Measurements from ENCODE around the gene OR13J1. TPM values are rescaled to one million over a fixed set of nuclear protein-coding genes. Genes with fewer than 3 reads are reported as not detected.

OR13J1 gene
- total RNA-seq, 1 experiment from 2014 or later, result not detected

- POLR2A ChIA-PET, result interaction anchor here (0.5 kb wide), 1 partner anchor 137 kb away, joined by 7 read pairs; no protein-coding TSS in a partner anchor
- no peaks in the 10 kb centered on the region for H3K27me3 ChIP-seq (ENCODE audit: control insufficient read depth, insufficient read depth, low read length)
- H3K4me3 ChIP-seq (ENCODE audit: low read depth in 2 of 2, low read length in 2 of 2), result no peak overlapping the region
- no peaks in the 10 kb centered on the region for H3K36me3 ChIP-seq (ENCODE audit: control insufficient read depth, insufficient read depth, low read length)
- DNase-seq (ENCODE audit: low read depth, low spot score) (no peak), ATAC-seq (no peak)
- H3K9me3 ChIP-seq (ENCODE audit: control insufficient read depth, insufficient read depth, low read depth, low read length), result no peaks in the 10 kb centered on the region
- TF ChIP-seq POLR2AphosphoS5 (IDR thresholded peaks at IDR 0.05; ENCODE audit: low read depth, low read length) (no peak), SIN3A (IDR thresholded peaks at IDR 0.05; ENCODE audit: borderline replicate concordance, insufficient read depth, low read depth, low read length) (no peak), REST (IDR thresholded peaks at IDR 0.05; ENCODE audit: insufficient read depth in 1 of 2, low read depth in 2 of 2, low read length in 1 of 2) (no peak), TCF7L2 (IDR thresholded peaks at IDR 0.05; ENCODE audit: low read depth, low read length) (no peak), CTCF (IDR thresholded peaks at IDR 0.05) (no peak)
- intact Hi-C loops (cut with micrococcal nuclease; ENCODE audit: unreplicated experiment) (no loop called here), in situ Hi-C loops (cut with HindIII; ENCODE audit: low pct_unique_long_range_greater_than_20kb, low sequenced_read_pairs) (no loop called here)
- CTCF ChIA-PET, result no interaction called here
- H3K4me1 ChIP-seq (ENCODE audit: control insufficient read depth, insufficient read depth, low read length), result peaks cover 6% of the 10 kb centered on the region
- no peak overlapping the region for H3K27ac ChIP-seq (ENCODE audit: low read length)
- no TSS peak for BruUV-seq (replicated peaks)
These were observed 48.6 kb upstream of the OR13J1 start for GRCh38 chr9:35918780-35919179.

GRCh38 chr9:35917261-35917660, 47.1 kb upstream of the OR13J1 start:
- H3K4me1 ChIP-seq (ENCODE audit: control insufficient read depth, insufficient read depth, low read length), result 0 out of 2 replicates have a peak, but pooled peaks cover 5% of the 10 kb centered on the region
- H3K27me3 ChIP-seq (ENCODE audit: control insufficient read depth, insufficient read depth, low read length), result no peaks in the 10 kb centered on the region
- ChIA-PET POLR2A (no interaction called here), CTCF (no interaction called here)
- intact Hi-C loops (cut with micrococcal nuclease; ENCODE audit: unreplicated experiment) (no loop called here), in situ Hi-C loops (cut with HindIII; ENCODE audit: low pct_unique_long_range_greater_than_20kb, low sequenced_read_pairs) (no loop called here)
- no peak overlapping the region for H3K27ac ChIP-seq (ENCODE audit: low read length)
- no peaks in the 10 kb centered on the region for H3K9me3 ChIP-seq (ENCODE audit: control insufficient read depth, insufficient read depth, low read depth, low read length)
- H3K4me3 ChIP-seq (ENCODE audit: low read depth in 2 of 2, low read length in 2 of 2), result no peak overlapping the region
- no peak for ATAC-seq
- no TSS peak for BruUV-seq (replicated peaks)
- no peak for TF ChIP-seq SIN3A (IDR thresholded peaks at IDR 0.05; ENCODE audit: borderline replicate concordance, insufficient read depth, low read depth, low read length)
- no peak for TF ChIP-seq POLR2AphosphoS5 (IDR thresholded peaks at IDR 0.05; ENCODE audit: low read depth, low read length)
- no peak for TF ChIP-seq REST (IDR thresholded peaks at IDR 0.05; ENCODE audit: insufficient read depth in 1 of 2, low read depth in 2 of 2, low read length in 1 of 2)
- TF ChIP-seq TCF7L2 (IDR thresholded peaks at IDR 0.05; ENCODE audit: low read depth, low read length), result no peak
- no peak for TF ChIP-seq CTCF (IDR thresholded peaks at IDR 0.05)
- DNase-seq (ENCODE audit: low read depth, low spot score), result no peak
- H3K36me3 ChIP-seq (ENCODE audit: control insufficient read depth, insufficient read depth, low read length), result no peaks in the 10 kb centered on the region

Measured in Panc1 (cell line).